Mucosa of descending colon (tissue), 3 donors: ENCODE measurements around the gene NCEH1. TPM values are rescaled to one million over a fixed set of nuclear protein-coding genes. Genes with fewer than 3 reads are reported as not detected.
A peak's percentile ranks its signal among the peaks of the same experiment; 100 is the strongest.

Experiments used
- ATAC-seq: fragments of 200-7000 bp; cut with Tn5 transposase; one replicate; pipeline ENCODE4 v1.9.1; 2020; ENCODE audit warnings: mild to moderate bottlenecking, moderate library complexity
- DNase-seq, 3 donors: peaks; one replicate each; pipeline ENCODE4 v3.0.0-alpha.2; 2020
- H3K36me3 ChIP-seq: fragments of 200-600 bp; one replicate; pipeline ENCODE4 v1.8.0; 2021; ENCODE audit warnings: low read depth, mild to moderate bottlenecking
- H3K4me1 ChIP-seq: fragments of 200-600 bp; one replicate; pipeline ENCODE4 v1.8.0; 2021; ENCODE audit warnings: low read depth, mild to moderate bottlenecking
- H3K4me3 ChIP-seq: fragments of 200-600 bp; one replicate; pipeline ENCODE4 v1.8.0; 2021; ENCODE audit warnings: mild to moderate bottlenecking
- H3K9me3 ChIP-seq: fragments of 200-600 bp; one replicate; pipeline ENCODE4 v1.8.0; 2021; ENCODE audit warnings: mild to moderate bottlenecking
- CTCF ChIP-seq: fragments of 200-600 bp; IDR thresholded peaks from one replicate; pipeline ENCODE4 v1.8.0; 2022; ENCODE audit warnings: antibody characterized with exemption, mild to moderate bottlenecking
- intact Hi-C, 2 donors: fragments of 100-400 bp; cut with DNase I in 1 of 2; cut with micrococcal nuclease in 1 of 2; formaldehyde crosslinking; loops; one replicate each; pipeline versions ENCODE4 v1.11.0 to v1.11.1; 2022; cut with DNase I, micrococcal nuclease
- total RNA-seq, 3 donors: library from RNA; stranded (reverse); fragmentation: NEBNext Ultra II Directional in 2 of 3; extraction: Animal tissue kit (Norgen Biotek cat#: 25700) in 2 of 3; gene quantifications; one replicate each; pipeline versions ENCODE4 v1.2.1 to v1.2.4, GENCODE V29; 2021 to 2023
- donor health status: DM: no; HTN: no; CAD: no; lungs with moderate emphysema.
- donor health status: DM: no; HTN: no; CAD: no.
- donor health status: DM: no; HTN: yes; CAD: no.

The NCEH1 gene
- total RNA-seq, 3 donors from 2014 or later, result 21.5 to 63.9 (median 53.3) TPM

DNA sequence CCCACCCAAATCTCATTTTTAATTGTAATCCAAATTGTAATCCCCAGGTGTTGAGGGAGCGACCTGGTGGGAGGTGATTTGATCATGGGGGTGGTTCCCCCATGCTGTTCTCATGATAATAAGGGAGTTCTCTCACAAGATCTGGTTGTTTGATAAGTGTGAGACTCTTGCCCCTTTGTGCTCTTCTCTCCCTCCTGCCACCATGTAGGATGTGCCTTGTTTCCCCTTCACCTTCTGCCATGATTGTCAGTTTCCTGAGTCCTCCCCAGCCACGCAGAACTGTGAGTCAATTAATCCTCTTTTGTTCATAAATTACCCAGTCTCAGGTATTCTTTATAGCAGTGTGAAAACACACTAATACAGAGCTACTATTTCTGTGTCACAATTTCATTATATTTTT lies 88.7 kb downstream of the NCEH1 start:
- H3K4me3 ChIP-seq, result no peak overlapping the region
- H3K36me3 ChIP-seq, result no peaks in the 10 kb centered on the region
- no peak for DNase-seq
- no peaks in the 10 kb centered on the region for H3K9me3 ChIP-seq
- TF ChIP-seq CTCF, result no peak
- no peak for ATAC-seq
- intact Hi-C loops, result no loop called here
- no peaks in the 10 kb centered on the region for H3K4me1 ChIP-seq

DNA sequence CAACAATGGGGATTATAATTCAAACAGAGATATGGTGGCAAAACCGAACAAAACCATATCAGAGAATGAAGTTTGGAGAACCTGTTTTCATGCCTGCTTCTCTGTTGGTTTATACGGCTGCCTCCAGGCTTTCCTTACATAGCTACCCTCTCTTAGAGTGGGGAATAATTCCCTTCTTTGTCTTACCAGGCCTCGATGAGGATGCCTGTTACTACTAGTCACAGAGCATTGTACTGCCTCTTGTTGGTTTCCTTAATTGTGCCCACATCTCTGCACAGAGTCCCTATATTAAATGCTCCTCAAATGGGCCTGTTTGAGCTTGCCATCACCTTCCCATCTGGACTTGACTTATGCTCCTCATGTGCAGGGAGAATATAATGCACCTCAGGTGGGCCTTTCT lies 92.9 kb downstream of the NCEH1 start:
- DNase-seq (no peak), ATAC-seq (no peak)
- no peaks in the 10 kb centered on the region for H3K4me1 ChIP-seq
- intact Hi-C loops, result no loop called here
- no peaks in the 10 kb centered on the region for H3K36me3 ChIP-seq
- no peak for TF ChIP-seq CTCF
- peaks cover 8% of the 10 kb centered on the region for H3K9me3 ChIP-seq
- H3K4me3 ChIP-seq, result no peak overlapping the region

GRCh38 chr3:172617013-172617706 lies 93.7 kb downstream of the NCEH1 start:
- DNase-seq, result no peak
- H3K4me3 ChIP-seq, result no peak overlapping the region
- H3K36me3 ChIP-seq, result no peaks in the 10 kb centered on the region
- no peaks in the 10 kb centered on the region for H3K4me1 ChIP-seq
- no peak for TF ChIP-seq CTCF
- H3K9me3 ChIP-seq, result peaks cover 8% of the 10 kb centered on the region
- intact Hi-C loops, result no loop called here
- peak; percentile 19 for ATAC-seq

- H3K4me1 ChIP-seq, result no peaks in the 10 kb centered on the region
- H3K4me3 ChIP-seq, result no peak overlapping the region
- H3K9me3 ChIP-seq, result peaks cover 8% of the 10 kb centered on the region
- ATAC-seq (peak; percentile 57), DNase-seq (no peak)
- no peak for TF ChIP-seq CTCF
- intact Hi-C loops, result no loop called here
- H3K36me3 ChIP-seq, result no peaks in the 10 kb centered on the region
Measured at GRCh38 chr3:172616031-172616461, 94.8 kb downstream of the NCEH1 start.

DNA sequence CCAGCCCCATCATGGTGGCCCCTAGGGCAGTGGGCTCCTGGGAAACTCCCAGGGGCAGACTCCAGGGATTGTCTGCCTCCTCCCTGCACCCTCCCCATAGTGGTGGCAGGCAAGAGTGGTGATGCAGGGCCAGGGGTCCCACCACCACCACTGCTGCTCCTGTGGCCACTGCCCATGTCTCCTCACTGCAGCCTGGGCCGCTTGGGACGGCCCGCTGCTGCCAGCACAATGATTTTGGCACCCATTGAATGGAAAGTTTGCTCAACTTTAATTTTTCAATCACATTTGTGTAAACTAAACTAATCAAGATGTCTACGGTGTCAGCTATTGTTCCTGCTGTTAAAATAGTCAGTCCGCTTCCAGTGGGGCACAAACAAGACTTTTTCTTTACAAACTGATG lies 95.6 kb downstream of the NCEH1 start:
- H3K9me3 ChIP-seq, result peaks cover 8% of the 10 kb centered on the region
- intact Hi-C loops, result no loop called here
- H3K4me3 ChIP-seq, result no peak overlapping the region
- TF ChIP-seq CTCF, result no peak
- DNase-seq, result no peak
- no peak for ATAC-seq
- H3K36me3 ChIP-seq, result no peaks in the 10 kb centered on the region
- H3K4me1 ChIP-seq, result no peaks in the 10 kb centered on the region
